Right lobe of liver (tissue), 6 donors: ENCODE results near the gene MCHR1. TPM values are rescaled to one million over a fixed set of nuclear protein-coding genes. Genes with fewer than 3 reads are reported as not detected.

Source experiments
- ATAC-seq, 4 donors: fragments of 200-7000 bp; cut with Tn5 transposase; one replicate each; pipeline ENCODE4 v1.9.1; 2020; ENCODE audit warnings: mild to moderate bottlenecking in 4 of 4, moderate library complexity in 4 of 4
- DNase-seq, 3 donors: peaks; one replicate each; pipeline ENCODE4 v3.0.0-alpha.2; 2020
- H3K27ac ChIP-seq, 3 donors: fragments of 200-600 bp; one replicate each; pipeline ENCODE4 v1.8.0; 2022
- H3K27me3 ChIP-seq, 2 donors: fragments of 200-600 bp; one replicate each; pipeline ENCODE4 v1.8.0; 2022
- H3K36me3 ChIP-seq, 4 donors: fragments of 200-600 bp; sonication (generic) in 1 of 4; one replicate each; pipeline versions ENCODE4 v1.5.1 to v1.8.0; 2017 to 2022; ENCODE audit warnings: control low read depth in 1 of 4
- H3K4me1 ChIP-seq, 4 donors: fragments of 200-600 bp; sonication (generic) in 1 of 4; one replicate each; pipeline versions ENCODE4 v1.5.1 to v1.8.0; 2017 to 2022; ENCODE audit warnings: control low read depth in 1 of 4
- H3K4me3 ChIP-seq, 3 donors: fragments of 200-600 bp; one replicate each; pipeline ENCODE4 v1.8.0; 2022
- H3K9me3 ChIP-seq, 4 donors: fragments of 200-600 bp; sonication (generic) in 1 of 4; one replicate each; pipeline versions ENCODE4 v1.5.1 to v1.8.0; 2017 to 2022; ENCODE audit warnings: control low read depth in 1 of 4
- POLR2A ChIP-seq: fragments of 450-650 bp; IDR thresholded peaks from one replicate; pipeline ENCODE4 v1.6.1; 2017; ENCODE audit warnings: antibody characterized with exemption, mild to moderate bottlenecking
- WGBS: methylation state at CpG from one replicate; pipeline ENCODE4 v1.1.6; 2018; ENCODE audit warnings: low coverage, low lambda C conversion rate; ENCODE audit not compliant: insufficient coverage; ENCODE audit errors: missing lambda C conversion rate; 5-methylcytosine and 5-hydroxymethylcytosine counted together
- intact Hi-C, 2 donors: fragments of 100-400 bp; cut with DNase I; formaldehyde crosslinking; loops; one replicate each; pipeline versions ENCODE4 v1.11.2 to v1.14.1; 2022
- total RNA-seq, 6 experiments: library from RNA; depleted of rRNA in 2 of 6; stranded (reverse); fragments of >200 nt in 2 of 6; fragmentation: NEBNext Ultra II Directional in 3 of 6; extraction: Animal tissue kit (Norgen Biotek cat#: 25700) in 3 of 6; gene quantifications; one replicate each; pipeline versions ENCODE4 v1.1.0 to v1.2.4, GENCODE V29; 2016 to 2023
- TF ChIP-seq, protein P1 (sequence below), 4 donors: fragments of 200-600 bp in 3 of 4; fragments of 450-650 bp in 1 of 4; IDR thresholded peaks; one replicate each; pipeline versions ENCODE4 v1.5.1 to v1.8.0; 2016 to 2022; ENCODE audit warnings: antibody characterized with exemption in 4 of 4, mild to moderate bottlenecking in 2 of 4
- donor health status: DM: no; HTN: yes; CAD: no.
- donor health status: DM: no; HTN: no; CAD: no.
- donor health status: DM: no; HTN: no; CAD: no.
- donor health status: DM: no; HTN: yes; CAD: no.
- donor health status: DM: no; HTN: yes; CAD: no.

The MCHR1 gene
- total RNA-seq, 6 experiments from 2014 or later: 1.1 to 3.7 (median 1.9) TPM

DNA sequence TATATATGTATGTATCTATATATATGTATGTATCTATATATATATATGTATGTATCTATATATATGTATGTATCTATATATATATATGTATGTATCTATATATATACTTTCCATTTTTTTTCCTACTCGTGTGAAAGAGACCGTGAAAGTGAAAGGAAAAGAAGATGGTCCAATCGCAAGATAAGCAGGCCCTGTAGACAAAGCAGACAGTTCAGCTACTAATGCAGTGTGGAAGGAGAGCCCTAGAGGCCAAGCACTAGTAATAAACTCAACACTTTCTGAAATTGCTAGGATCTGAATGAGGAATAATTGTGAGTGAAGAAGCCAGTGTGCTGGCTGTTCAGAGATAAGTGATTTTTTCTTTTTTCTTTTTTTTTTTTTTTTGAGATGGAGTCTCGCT, 47.2 kb downstream of the MCHR1 start:
- H3K4me1 ChIP-seq: no peaks in the 10 kb centered on the region
- ATAC-seq (peak; percentile 49 to 94 (median 75)), DNase-seq (no peak)
- H3K27me3 ChIP-seq: no peaks in the 10 kb centered on the region
- no peak overlapping the region for H3K4me3 ChIP-seq
- TF ChIP-seq, protein P1, sequence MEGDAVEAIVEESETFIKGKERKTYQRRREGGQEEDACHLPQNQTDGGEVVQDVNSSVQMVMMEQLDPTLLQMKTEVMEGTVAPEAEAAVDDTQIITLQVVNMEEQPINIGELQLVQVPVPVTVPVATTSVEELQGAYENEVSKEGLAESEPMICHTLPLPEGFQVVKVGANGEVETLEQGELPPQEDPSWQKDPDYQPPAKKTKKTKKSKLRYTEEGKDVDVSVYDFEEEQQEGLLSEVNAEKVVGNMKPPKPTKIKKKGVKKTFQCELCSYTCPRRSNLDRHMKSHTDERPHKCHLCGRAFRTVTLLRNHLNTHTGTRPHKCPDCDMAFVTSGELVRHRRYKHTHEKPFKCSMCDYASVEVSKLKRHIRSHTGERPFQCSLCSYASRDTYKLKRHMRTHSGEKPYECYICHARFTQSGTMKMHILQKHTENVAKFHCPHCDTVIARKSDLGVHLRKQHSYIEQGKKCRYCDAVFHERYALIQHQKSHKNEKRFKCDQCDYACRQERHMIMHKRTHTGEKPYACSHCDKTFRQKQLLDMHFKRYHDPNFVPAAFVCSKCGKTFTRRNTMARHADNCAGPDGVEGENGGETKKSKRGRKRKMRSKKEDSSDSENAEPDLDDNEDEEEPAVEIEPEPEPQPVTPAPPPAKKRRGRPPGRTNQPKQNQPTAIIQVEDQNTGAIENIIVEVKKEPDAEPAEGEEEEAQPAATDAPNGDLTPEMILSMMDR (IDR thresholded peaks at IDR 0.05): peak in 1 of 4 donors; percentile 9
- no peak for TF ChIP-seq POLR2A
- no peak overlapping the region for H3K27ac ChIP-seq
- intact Hi-C loops: no loop called here
- H3K36me3 ChIP-seq: no peaks in the 10 kb centered on the region
- H3K9me3 ChIP-seq: no peaks in the 10 kb centered on the region
- WGBS: 31% methylated on average over 4 of the region's 4 CpGs

GRCh38 chr22:40727070-40727963, 48.0 kb downstream of the MCHR1 start:
- no peak for DNase-seq
- 81% methylated on average over 11 of the region's 11 CpGs for WGBS
- no peaks in the 10 kb centered on the region for H3K36me3 ChIP-seq

DNA sequence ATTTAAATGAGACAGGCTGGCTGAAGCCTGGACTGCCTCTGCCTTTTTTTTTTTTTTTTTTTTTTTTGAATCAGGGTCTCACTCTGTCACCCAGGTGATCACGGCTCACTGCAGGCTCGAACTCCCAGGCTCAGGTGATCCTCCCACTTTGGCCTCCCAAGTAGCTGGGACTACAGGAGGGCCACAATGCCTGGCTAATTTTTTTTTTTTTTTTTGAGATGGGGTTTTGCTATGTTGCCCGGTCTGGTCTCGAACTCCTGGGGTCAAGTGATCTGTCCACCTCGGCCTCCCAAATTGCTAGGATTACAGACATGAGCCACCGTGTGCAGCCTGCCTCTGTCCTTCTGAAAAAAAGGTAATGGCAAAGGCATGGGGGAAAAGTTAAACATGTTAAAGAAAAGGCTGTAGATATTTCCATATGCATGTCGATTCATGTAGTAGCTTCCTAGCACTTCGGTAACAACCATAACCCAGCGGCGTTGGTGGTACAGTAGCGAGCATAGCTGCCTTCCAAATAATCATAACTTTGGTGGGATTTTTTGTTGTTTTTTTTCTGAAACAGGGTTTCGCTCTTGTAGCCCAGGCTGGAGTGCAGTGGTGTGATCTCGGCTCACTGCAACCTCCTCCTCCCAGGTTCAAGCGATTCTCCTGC, 48.8 kb downstream of the MCHR1 start:
- Histone ChIP-seq H3K4me1 (peaks cover 0 to 9% (median 5%) of the 10 kb centered on the region in 4 donors), H3K4me3 (no peak overlapping the region), H3K27me3 (no peaks in the 10 kb centered on the region), H3K27ac (no peak overlapping the region), H3K36me3 (no peaks in the 10 kb centered on the region), H3K9me3 (no peaks in the 10 kb centered on the region)
- intact Hi-C loops: no loop called here
- WGBS: 92% methylated on average over 10 of the region's 14 CpGs
- no peak for TF ChIP-seq POLR2A
- TF ChIP-seq, protein P1 (IDR thresholded peaks at IDR 0.05): no peak
- no peak for DNase-seq
- ATAC-seq: no peak

More at GRCh38 chr22:40727070-40727963, 48.0 kb downstream of the MCHR1 start:
- Histone ChIP-seq H3K27ac (no peak overlapping the region), H3K9me3 (no peaks in the 10 kb centered on the region), H3K4me3 (no peak overlapping the region), H3K27me3 (no peaks in the 10 kb centered on the region), H3K4me1 (peaks cover 0 to 2% (median under 1%) of the 10 kb centered on the region in 4 donors)
- ATAC-seq: no peak
- TF ChIP-seq POLR2A: no peak
- TF ChIP-seq, protein P1 (IDR thresholded peaks at IDR 0.05): no peak
- intact Hi-C loops: no loop called here

DNA sequence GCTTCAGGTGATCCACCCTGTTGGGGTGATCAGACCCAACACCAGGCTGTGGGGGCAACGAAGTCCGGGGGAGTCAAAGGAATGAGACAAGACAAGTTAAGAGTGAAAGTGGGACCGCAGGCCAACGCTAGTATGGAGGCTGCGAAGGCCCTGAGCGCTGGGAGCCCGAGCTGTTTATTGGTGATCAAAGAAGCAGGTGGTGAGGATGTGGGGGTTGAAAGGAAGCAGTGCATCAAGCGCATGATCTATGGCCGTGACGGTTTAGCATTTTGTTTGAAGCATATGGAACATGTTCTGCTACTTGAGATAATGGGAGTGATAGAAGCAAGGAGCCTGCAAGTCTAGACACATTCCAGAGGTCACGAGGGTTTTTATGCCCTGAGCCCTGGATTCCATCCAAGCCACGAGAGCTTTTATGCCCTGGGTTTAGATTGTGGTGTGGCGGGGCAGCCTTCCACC, 49.5 kb downstream of the MCHR1 start:
- DNase-seq (no peak), ATAC-seq (no peak)
- Histone ChIP-seq H3K4me1 (peaks cover 0 to 10% (median 5%) of the 10 kb centered on the region in 4 donors), H3K36me3 (no peaks in the 10 kb centered on the region), H3K9me3 (no peaks in the 10 kb centered on the region), H3K4me3 (no peak overlapping the region), H3K27me3 (no peaks in the 10 kb centered on the region), H3K27ac (no peak overlapping the region)
- intact Hi-C loops: no loop called here
- TF ChIP-seq POLR2A: no peak
- TF ChIP-seq, protein P1 (IDR thresholded peaks at IDR 0.05): no peak
- 53% methylated on average over 7 of the region's 13 CpGs for WGBS
